GM12878 (cell line): ENCODE measurements around the gene GALE. TPM values are rescaled to one million over a fixed set of nuclear protein-coding genes. Genes with fewer than 3 reads are reported as not detected.

Experiments used
- BCL11A ChIP-seq: IDR thresholded peaks from 2 replicates; pipeline ENCODE4 v1.6.1; 2011; ENCODE audit warnings: low read depth, low read length
- BHLHE40 ChIP-seq, 2 experiments: fragments of 450-650 bp in 1 of 2; IDR thresholded peaks; 2 replicates each; pipeline ENCODE4 v1.6.1; 2011 to 2017; ENCODE audit warnings: low read depth in 2 of 2, borderline replicate concordance in 1 of 2, improper control_type of control experiment in 1 of 2, low read length in 1 of 2, mild to moderate bottlenecking in 1 of 2
- BRCA1 ChIP-seq: IDR thresholded peaks from 2 replicates; pipeline ENCODE4 v1.6.1; 2011; ENCODE audit warnings: low read depth, low read length, improper control_type of control experiment
- CREB1 ChIP-seq: IDR thresholded peaks from 2 replicates; pipeline ENCODE4 v1.6.1; 2012; ENCODE audit warnings: low read depth, mild to moderate bottlenecking, inconsistent platforms
- E4F1 ChIP-seq: fragments of 450-650 bp; IDR thresholded peaks from 2 replicates; pipeline ENCODE4 v1.6.1; 2018; ENCODE audit warnings: borderline replicate concordance, mild to moderate bottlenecking; ENCODE audit not compliant: partially characterized antibody
- EED ChIP-seq: sonication (generic); IDR thresholded peaks from 2 replicates; pipeline ENCODE4 v1.6.1; 2016; ENCODE audit warnings: antibody characterized with exemption, low read depth
- EGR1 ChIP-seq, 2 experiments: IDR thresholded peaks; 1 replicate in 1 of 2; 2 replicates in 1 of 2; pipeline ENCODE4 v1.6.1; 2011 to 2012; ENCODE audit warnings: low read depth in 2 of 2, low read length in 2 of 2, borderline replicate concordance in 1 of 2, mild to moderate bottlenecking in 1 of 2, moderate library complexity in 1 of 2
- ESRRA ChIP-seq: IDR thresholded peaks from 2 replicates; pipeline ENCODE4 v1.6.1; 2012; ENCODE audit warnings: mild to moderate bottlenecking, low read length, improper control_type of control experiment
- IKZF1 ChIP-seq: fragments of 450-650 bp; conservative IDR thresholded peaks from 2 replicates; pipeline ENCODE4 v1.6.1; 2017; ENCODE audit warnings: antibody characterized with exemption, mild to moderate bottlenecking
- MTA2 ChIP-seq: fragments of 450-650 bp; IDR thresholded peaks from 2 replicates; pipeline ENCODE4 v1.6.1; 2016; ENCODE audit warnings: low read depth, mild to moderate bottlenecking, moderate library complexity
- MTA3 ChIP-seq: IDR thresholded peaks from 2 replicates; pipeline ENCODE4 v1.6.1; 2012; ENCODE audit warnings: low read length, inconsistent platforms, borderline replicate concordance
- TBL1XR1 ChIP-seq: IDR thresholded peaks from 2 replicates; pipeline ENCODE4 v1.6.1; 2012; ENCODE audit warnings: low read depth, low read length, improper control_type of control experiment
- WRNIP1 ChIP-seq: IDR thresholded peaks from 2 replicates; pipeline ENCODE4 v1.6.1; 2011; ENCODE audit warnings: low read depth, low read length, improper control_type of control experiment, borderline replicate concordance
- ZNF217 ChIP-seq: fragments of 450-650 bp; IDR thresholded peaks from 2 replicates; pipeline ENCODE4 v1.6.1; 2017; ENCODE audit warnings: antibody characterized with exemption, mild to moderate bottlenecking
- ZSCAN29 ChIP-seq: fragments of 450-650 bp; IDR thresholded peaks from 2 replicates; pipeline ENCODE4 v1.6.1; 2017; ENCODE audit warnings: mild to moderate bottlenecking, moderate library complexity
- polyA plus RNA-seq, 11 experiments: library from polyadenylated mRNA; depleted of rRNA in 4 of 11; unstranded in 6 of 11; stranded (reverse) in 5 of 11; fragments of >200 nt; fragmentation: Nextera tagmentation in 4 of 11; fragmentation: Illumina TruSeq in 1 of 11; extraction: Ambion mirVana in 4 of 11; extraction: Trizol in 1 of 11; gene quantifications; 1 replicate in 1 of 11; 2 replicates in 10 of 11; pipeline versions ENCODE4 v1.2.1 to v1.2.3, GENCODE V29; 2011 to 2016; ENCODE audit warnings: inconsistent platforms in 2 of 11, missing spikeins in 2 of 11, low read depth in 1 of 11
- total RNA-seq, 4 experiments: library from RNA; depleted of rRNA in 3 of 4; stranded (reverse); fragments of >200 nt in 3 of 4; fragmentation: Illumina TruSeq in 1 of 4; extraction: Trizol in 1 of 4; gene quantifications; 2 replicates each; pipeline versions ENCODE4 v1.2.1 to v1.2.3, GENCODE V29; 2013 to 2021
- TF ChIP-seq, protein P1 (sequence below): IDR thresholded peaks from 2 replicates; pipeline ENCODE4 v1.6.1; 2012; ENCODE audit warnings: improper control_type of control experiment, low read depth, low read length; ENCODE audit not compliant: insufficient replicate concordance
- TF ChIP-seq, protein P2 (sequence below): fragments of 450-650 bp; IDR thresholded peaks from 2 replicates; pipeline ENCODE4 v1.6.1; 2017; ENCODE audit warnings: mild to moderate bottlenecking

Gene GALE
- total and polyA plus RNA-seq, 10 of the 15 experiments (the other 5 are each of a cell fraction or from before 2014, with no cell fraction given), result 4.2 to 93.7 (median 40.4) TPM

DNA sequence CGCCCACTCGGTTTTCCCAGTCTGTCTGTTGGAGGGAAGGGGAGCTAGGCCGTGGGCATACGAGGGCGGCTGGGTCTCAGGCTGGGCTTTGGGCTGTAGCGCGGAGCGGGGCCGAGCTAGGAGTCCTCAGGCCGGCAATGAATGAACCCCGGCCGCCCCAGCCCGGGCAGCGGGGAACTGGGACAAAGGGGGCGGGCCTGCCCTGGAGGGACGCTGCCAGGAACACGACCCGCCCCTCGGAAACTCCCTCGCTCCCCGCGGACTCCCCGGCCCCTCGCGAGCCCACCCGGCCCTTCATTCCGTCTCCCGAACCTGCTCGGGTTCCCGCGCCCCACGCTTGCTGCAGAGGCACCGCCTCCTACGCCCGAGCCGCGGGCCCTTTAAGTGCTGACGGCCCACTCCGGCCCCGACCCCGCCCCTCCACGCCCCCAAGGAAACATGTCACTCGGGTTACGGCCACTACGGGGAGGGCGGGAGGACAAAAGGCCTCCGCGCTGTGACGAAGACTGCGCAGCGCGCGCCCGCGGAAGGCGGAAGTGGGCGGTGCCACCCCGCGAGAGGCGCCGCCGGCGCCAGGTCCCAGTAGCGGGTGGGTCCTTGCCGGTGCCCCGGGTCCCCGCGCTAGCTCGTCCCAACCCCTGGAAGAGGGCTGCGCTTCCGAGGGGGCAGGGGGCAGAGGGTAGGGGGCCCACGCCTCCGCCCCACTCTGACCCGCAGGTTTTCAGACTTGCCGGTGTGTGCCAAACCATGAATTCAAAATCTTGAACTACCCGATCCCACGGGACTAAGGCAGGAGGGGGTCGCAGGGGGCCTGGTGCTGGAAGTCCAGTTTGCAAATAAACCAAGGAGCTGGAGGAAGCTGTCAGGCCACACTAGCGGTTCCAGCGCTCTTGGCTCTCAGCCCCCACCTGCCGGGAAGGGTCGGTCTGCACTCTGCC is at the start of gene GALE (continued):
- TF ChIP-seq TBL1XR1 (0 out of 2 replicates have a peak, but pooled peaks have one; percentile 15), E4F1 (peak; percentile 78), EGR1 (IDR thresholded peaks at IDR 0.05; ENCODE audit: borderline replicate concordance in 1 of 2, low read depth in 2 of 2, low read length in 2 of 2) (peak in 1 of 2 experiments; percentile 71; a peak in 2 of 3 replicates), BCL11A (no peak), IKZF1 (peak; percentile 65; the same call in 1 of the 2 replicates), BHLHE40 (IDR thresholded peaks at IDR 0.05; ENCODE audit: borderline replicate concordance in 1 of 2, low read depth in 2 of 2, low read length in 1 of 2) (peak; percentile 42 to 58; a peak in 2 of 4 replicates), WRNIP1 (no peak), ZSCAN29 (no peak), EED (0 out of 2 replicates have a peak, but pooled peaks have one; percentile 37), CREB1 (peak; percentile 97), MTA3 (no peak; the same call in 1 of the 2 replicates), ESRRA (peak; percentile 50; the same call in 1 of the 2 replicates), BRCA1 (no peak), ZNF217 (no peak), MTA2 (no peak)
- TF ChIP-seq, protein P1, sequence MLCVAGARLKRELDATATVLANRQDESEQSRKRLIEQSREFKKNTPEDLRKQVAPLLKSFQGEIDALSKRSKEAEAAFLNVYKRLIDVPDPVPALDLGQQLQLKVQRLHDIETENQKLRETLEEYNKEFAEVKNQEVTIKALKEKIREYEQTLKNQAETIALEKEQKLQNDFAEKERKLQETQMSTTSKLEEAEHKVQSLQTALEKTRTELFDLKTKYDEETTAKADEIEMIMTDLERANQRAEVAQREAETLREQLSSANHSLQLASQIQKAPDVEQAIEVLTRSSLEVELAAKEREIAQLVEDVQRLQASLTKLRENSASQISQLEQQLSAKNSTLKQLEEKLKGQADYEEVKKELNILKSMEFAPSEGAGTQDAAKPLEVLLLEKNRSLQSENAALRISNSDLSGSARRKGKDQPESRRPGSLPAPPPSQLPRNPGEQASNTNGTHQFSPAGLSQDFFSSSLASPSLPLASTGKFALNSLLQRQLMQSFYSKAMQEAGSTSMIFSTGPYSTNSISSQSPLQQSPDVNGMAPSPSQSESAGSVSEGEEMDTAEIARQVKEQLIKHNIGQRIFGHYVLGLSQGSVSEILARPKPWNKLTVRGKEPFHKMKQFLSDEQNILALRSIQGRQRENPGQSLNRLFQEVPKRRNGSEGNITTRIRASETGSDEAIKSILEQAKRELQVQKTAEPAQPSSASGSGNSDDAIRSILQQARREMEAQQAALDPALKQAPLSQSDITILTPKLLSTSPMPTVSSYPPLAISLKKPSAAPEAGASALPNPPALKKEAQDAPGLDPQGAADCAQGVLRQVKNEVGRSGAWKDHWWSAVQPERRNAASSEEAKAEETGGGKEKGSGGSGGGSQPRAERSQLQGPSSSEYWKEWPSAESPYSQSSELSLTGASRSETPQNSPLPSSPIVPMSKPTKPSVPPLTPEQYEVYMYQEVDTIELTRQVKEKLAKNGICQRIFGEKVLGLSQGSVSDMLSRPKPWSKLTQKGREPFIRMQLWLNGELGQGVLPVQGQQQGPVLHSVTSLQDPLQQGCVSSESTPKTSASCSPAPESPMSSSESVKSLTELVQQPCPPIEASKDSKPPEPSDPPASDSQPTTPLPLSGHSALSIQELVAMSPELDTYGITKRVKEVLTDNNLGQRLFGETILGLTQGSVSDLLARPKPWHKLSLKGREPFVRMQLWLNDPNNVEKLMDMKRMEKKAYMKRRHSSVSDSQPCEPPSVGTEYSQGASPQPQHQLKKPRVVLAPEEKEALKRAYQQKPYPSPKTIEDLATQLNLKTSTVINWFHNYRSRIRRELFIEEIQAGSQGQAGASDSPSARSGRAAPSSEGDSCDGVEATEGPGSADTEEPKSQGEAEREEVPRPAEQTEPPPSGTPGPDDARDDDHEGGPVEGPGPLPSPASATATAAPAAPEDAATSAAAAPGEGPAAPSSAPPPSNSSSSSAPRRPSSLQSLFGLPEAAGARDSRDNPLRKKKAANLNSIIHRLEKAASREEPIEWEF, result no peak
- TF ChIP-seq, protein P2, sequence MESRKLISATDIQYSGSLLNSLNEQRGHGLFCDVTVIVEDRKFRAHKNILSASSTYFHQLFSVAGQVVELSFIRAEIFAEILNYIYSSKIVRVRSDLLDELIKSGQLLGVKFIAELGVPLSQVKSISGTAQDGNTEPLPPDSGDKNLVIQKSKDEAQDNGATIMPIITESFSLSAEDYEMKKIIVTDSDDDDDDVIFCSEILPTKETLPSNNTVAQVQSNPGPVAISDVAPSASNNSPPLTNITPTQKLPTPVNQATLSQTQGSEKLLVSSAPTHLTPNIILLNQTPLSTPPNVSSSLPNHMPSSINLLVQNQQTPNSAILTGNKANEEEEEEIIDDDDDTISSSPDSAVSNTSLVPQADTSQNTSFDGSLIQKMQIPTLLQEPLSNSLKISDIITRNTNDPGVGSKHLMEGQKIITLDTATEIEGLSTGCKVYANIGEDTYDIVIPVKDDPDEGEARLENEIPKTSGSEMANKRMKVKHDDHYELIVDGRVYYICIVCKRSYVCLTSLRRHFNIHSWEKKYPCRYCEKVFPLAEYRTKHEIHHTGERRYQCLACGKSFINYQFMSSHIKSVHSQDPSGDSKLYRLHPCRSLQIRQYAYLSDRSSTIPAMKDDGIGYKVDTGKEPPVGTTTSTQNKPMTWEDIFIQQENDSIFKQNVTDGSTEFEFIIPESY, result no peak
